ENCODE data around the gene FBF1. TPM values are rescaled to one million over a fixed set of nuclear protein-coding genes. Genes with fewer than 3 reads are reported as not detected.

FBF1 gene
- total and polyA plus RNA-seq, 9 of the 15 experiments (the other 6 are each of a cell fraction or from before 2014, with no cell fraction given): 0.46 to 14.9 (median 7.5) TPM

DNA sequence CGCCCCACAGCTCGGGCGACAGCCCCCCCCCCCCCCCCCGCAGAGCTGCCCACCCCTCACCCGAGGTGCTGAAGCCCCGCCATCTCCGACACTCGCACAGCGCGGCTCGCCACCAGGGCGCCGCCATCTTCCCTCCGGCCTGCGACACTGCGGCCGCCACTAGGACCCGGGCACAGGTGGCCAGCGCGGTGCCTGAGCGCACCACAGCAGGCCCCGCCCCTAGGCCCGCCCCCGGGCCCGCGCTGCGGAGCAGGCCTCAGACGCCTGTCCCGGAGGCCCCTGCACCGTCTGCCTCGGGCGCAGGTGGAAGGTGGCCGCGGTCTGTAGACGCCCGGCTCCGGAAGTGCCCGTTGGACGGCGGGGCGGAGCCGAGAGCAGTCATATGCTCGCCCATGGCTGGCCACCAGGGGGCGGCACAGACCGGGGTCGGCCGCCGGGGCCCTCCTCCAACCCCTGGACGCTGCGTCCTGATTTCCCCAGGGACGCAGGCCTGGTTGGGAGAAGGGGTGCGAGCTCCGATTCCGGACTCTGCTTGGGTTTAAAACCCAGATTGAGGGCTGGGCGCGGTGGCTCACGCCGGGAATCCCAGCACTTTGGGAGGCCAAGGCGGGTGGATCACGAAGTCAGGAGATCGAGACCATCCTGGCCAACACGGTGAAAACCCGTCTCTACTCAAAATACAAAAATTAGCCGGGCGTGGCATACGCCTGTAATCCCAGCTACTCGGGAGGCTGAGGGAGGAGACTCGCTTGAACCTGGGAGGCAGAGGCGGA lies 35.9 kb downstream of the FBF1 start, which contains the start of gene MRPL38 (continued):
- no peak for TF ChIP-seq BCL6 (CRISPR knock-in tag; IDR thresholded peaks at IDR 0.05)
- TF ChIP-seq ZNF24 (IDR thresholded peaks at IDR 0.05): no peak
- TF ChIP-seq ZBTB17 (CRISPR knock-in tag; IDR thresholded peaks at IDR 0.05): peak; percentile 69
- peak; percentile 93 for TF ChIP-seq CXXC5 (CRISPR knock-in tag; IDR thresholded peaks at IDR 0.05)
- TF ChIP-seq EP300 (IDR thresholded peaks at IDR 0.05; ENCODE audit: low read length): peak; percentile 45
- TF ChIP-seq TRIM28 (IDR thresholded peaks at IDR 0.05): no peak
- peak; percentile 24; the same call in 1 of the 2 replicates for TF ChIP-seq KLF6 (CRISPR knock-in tag; IDR thresholded peaks at IDR 0.05; ENCODE audit: borderline replicate concordance)
- TF ChIP-seq TAF1 (IDR thresholded peaks at IDR 0.05; ENCODE audit: control insufficient read depth, extremely low read depth, insufficient read depth, low read length, severe bottlenecking): peak; percentile 93
- peak; percentile 91 to 95 (median 94) for TF ChIP-seq YY1 (IDR thresholded peaks at IDR 0.05; ENCODE audit: borderline replicate concordance in 1 of 3, control insufficient read depth in 1 of 3, extremely low read depth in 1 of 3, insufficient read depth in 3 of 3, insufficient read length in 1 of 3, insufficient replicate concordance in 2 of 3, low read depth in 1 of 3, low read length in 2 of 3)
- TF ChIP-seq, protein P1, sequence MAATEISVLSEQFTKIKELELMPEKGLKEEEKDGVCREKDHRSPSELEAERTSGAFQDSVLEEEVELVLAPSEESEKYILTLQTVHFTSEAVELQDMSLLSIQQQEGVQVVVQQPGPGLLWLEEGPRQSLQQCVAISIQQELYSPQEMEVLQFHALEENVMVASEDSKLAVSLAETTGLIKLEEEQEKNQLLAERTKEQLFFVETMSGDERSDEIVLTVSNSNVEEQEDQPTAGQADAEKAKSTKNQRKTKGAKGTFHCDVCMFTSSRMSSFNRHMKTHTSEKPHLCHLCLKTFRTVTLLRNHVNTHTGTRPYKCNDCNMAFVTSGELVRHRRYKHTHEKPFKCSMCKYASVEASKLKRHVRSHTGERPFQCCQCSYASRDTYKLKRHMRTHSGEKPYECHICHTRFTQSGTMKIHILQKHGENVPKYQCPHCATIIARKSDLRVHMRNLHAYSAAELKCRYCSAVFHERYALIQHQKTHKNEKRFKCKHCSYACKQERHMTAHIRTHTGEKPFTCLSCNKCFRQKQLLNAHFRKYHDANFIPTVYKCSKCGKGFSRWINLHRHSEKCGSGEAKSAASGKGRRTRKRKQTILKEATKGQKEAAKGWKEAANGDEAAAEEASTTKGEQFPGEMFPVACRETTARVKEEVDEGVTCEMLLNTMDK (IDR thresholded peaks at IDR 0.05; ENCODE audit: borderline replicate concordance, insufficient read depth, low read depth, low read length, poor library complexity, severe bottlenecking): peak; percentile 64
- TF ChIP-seq ZNF197 (CRISPR knock-in tag; IDR thresholded peaks at IDR 0.05; ENCODE audit: low read depth): 0 out of 2 replicates have a peak, but pooled peaks have one; percentile 26
- TF ChIP-seq, protein P2, sequence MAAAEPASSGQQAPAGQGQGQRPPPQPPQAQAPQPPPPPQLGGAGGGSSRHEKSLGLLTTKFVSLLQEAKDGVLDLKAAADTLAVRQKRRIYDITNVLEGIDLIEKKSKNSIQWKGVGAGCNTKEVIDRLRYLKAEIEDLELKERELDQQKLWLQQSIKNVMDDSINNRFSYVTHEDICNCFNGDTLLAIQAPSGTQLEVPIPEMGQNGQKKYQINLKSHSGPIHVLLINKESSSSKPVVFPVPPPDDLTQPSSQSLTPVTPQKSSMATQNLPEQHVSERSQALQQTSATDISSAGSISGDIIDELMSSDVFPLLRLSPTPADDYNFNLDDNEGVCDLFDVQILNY (CRISPR knock-in tag; IDR thresholded peaks at IDR 0.05): peak; percentile 64; the same call in 1 of the 2 replicates
- peak; percentile 49; the same call in 1 of the 2 replicates for TF ChIP-seq EGR1 (conservative IDR thresholded peaks at IDR 0.05)
- peak; percentile 99 for TF ChIP-seq SP1 (CRISPR knock-in tag; IDR thresholded peaks at IDR 0.05)
- TF ChIP-seq, protein P3, sequence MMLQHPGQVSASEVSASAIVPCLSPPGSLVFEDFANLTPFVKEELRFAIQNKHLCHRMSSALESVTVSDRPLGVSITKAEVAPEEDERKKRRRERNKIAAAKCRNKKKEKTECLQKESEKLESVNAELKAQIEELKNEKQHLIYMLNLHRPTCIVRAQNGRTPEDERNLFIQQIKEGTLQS (IDR thresholded peaks at IDR 0.05): no peak
- TF ChIP-seq, protein P3 (CRISPR knock-in tag; conservative IDR thresholded peaks at IDR 0.05): peak; percentile 86
- TF ChIP-seq TBL1XR1 (IDR thresholded peaks at IDR 0.05; ENCODE audit: low read length in 2 of 2): peak in 1 of 2 experiments; percentile 57; a peak in 1 of 4 replicates
- TF ChIP-seq ETV5 (CRISPR knock-in tag; IDR thresholded peaks at IDR 0.05; ENCODE audit: low read depth): peak; percentile 98
- peak; percentile 61 for TF ChIP-seq HMGN3 (IDR thresholded peaks at IDR 0.05; ENCODE audit: borderline replicate concordance, extremely low read depth, insufficient read length, low read depth, low read length)
- TF ChIP-seq, protein P4, sequence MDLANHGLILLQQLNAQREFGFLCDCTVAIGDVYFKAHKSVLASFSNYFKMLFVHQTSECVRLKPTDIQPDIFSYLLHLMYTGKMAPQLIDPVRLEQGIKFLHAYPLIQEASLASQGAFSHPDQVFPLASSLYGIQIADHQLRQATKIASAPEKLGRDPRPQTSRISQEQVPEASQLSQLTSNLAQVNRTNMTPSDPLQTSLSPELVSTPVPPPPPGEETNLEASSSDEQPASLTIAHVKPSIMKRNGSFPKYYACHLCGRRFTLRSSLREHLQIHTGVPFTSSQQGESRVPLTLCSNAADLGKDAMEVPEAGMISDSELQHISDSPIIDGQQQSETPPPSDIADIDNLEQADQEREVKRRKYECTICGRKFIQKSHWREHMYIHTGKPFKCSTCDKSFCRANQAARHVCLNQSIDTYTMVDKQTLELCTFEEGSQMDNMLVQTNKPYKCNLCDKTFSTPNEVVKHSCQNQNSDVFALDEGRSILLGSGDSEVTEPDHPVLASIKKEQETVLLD (IDR thresholded peaks at IDR 0.05): peak; percentile 47
- peak; percentile 83 to 86 for TF ChIP-seq NRF1 (conservative IDR thresholded peaks at IDR 0.05 in 1 of 2, IDR thresholded peaks at IDR 0.05 in 1 of 2)
- TF ChIP-seq IRF2 (CRISPR knock-in tag; IDR thresholded peaks at IDR 0.05): no peak
- peak; percentile 91 for TF ChIP-seq TARDBP (IDR thresholded peaks at IDR 0.05)
